Parathyroid adenoma (tissue), 2 donors: ENCODE results near the gene DCAF5.

Experiments
- H2AFZ ChIP-seq: fragments of 300-600 bp; sonication (generic); one replicate; pipeline ENCODE4 v1.7.0; 2017; ENCODE audit warnings: antibody characterized with exemption, mild to moderate bottlenecking
- H3K27ac ChIP-seq: fragments of 300-600 bp; sonication (generic); one replicate; pipeline ENCODE4 v1.7.0; 2017
- H3K27me3 ChIP-seq: fragments of 300-600 bp; sonication (generic); one replicate; pipeline ENCODE4 v1.7.0; 2017; ENCODE audit warnings: low read length; ENCODE audit not compliant: control insufficient read depth, insufficient read depth
- H3K36me3 ChIP-seq: fragments of 300-600 bp; sonication (generic); one replicate; pipeline ENCODE4 v1.7.0; 2017; ENCODE audit warnings: low read length; ENCODE audit not compliant: control insufficient read depth, insufficient read depth
- H3K4me1 ChIP-seq: fragments of 300-600 bp; sonication (generic); one replicate; pipeline ENCODE4 v1.7.0; 2017; ENCODE audit warnings: control low read depth
- H3K4me2 ChIP-seq: fragments of 300-600 bp; sonication (generic); one replicate; pipeline ENCODE4 v1.7.0; 2017; ENCODE audit warnings: low read length
- H3K4me3 ChIP-seq: fragments of 300-600 bp; sonication (generic); one replicate; pipeline ENCODE4 v1.7.0; 2017; ENCODE audit warnings: low read depth, low read length
- H3K79me2 ChIP-seq: fragments of 300-600 bp; sonication (generic); one replicate; pipeline ENCODE4 v1.7.0; 2017; ENCODE audit warnings: control low read depth
- H3K9ac ChIP-seq: fragments of 300-600 bp; sonication (generic); one replicate; pipeline ENCODE4 v1.7.0; 2017; ENCODE audit warnings: mild to moderate bottlenecking
- H3K9me3 ChIP-seq: fragments of 300-600 bp; sonication (generic); one replicate; pipeline ENCODE4 v1.7.0; 2017; ENCODE audit warnings: low read length; ENCODE audit not compliant: control insufficient read depth
- CTCF ChIP-seq: fragments of 300-600 bp; sonication (generic); IDR thresholded peaks from one replicate; pipeline ENCODE4 v1.7.0; 2017; ENCODE audit warnings: antibody characterized with exemption, mild to moderate bottlenecking
- donor health status: primary hyperparathyroidism.

DCAF5 gene

GRCh38 chr14:69017706-69018105 lies 135.2 kb downstream of the DCAF5 start:
- Histone ChIP-seq H3K4me2 (no peak overlapping the region), H3K36me3 (no peaks in the 10 kb centered on the region), H3K27me3 (no peaks in the 10 kb centered on the region), H2AFZ (no peak overlapping the region), H3K27ac (no peak overlapping the region), H3K79me2 (no peaks in the 10 kb centered on the region), H3K9ac (no peak overlapping the region), H3K4me3 (no peak overlapping the region), H3K9me3 (no peaks in the 10 kb centered on the region), H3K4me1 (no peaks in the 10 kb centered on the region)
- TF ChIP-seq CTCF = no peak

- H3K9me3 ChIP-seq = no peaks in the 10 kb centered on the region
- no peaks in the 10 kb centered on the region for H3K27me3 ChIP-seq
- H3K27ac ChIP-seq = no peak overlapping the region
- no peaks in the 10 kb centered on the region for H3K4me1 ChIP-seq
- H3K9ac ChIP-seq = no peak overlapping the region
- H3K36me3 ChIP-seq = no peaks in the 10 kb centered on the region
- H3K4me2 ChIP-seq = no peak overlapping the region
- no peak overlapping the region for H2AFZ ChIP-seq
- no peak overlapping the region for H3K4me3 ChIP-seq
- no peaks in the 10 kb centered on the region for H3K79me2 ChIP-seq
- no peak for TF ChIP-seq CTCF
Observed at GRCh38 chr14:69014829-69015259, 138.1 kb downstream of the DCAF5 start.

- no peak overlapping the region for H3K9ac ChIP-seq
- H3K4me3 ChIP-seq = no peak overlapping the region
- no peak overlapping the region for H3K27ac ChIP-seq
- H3K36me3 ChIP-seq = no peaks in the 10 kb centered on the region
- H3K79me2 ChIP-seq = no peaks in the 10 kb centered on the region
- H3K4me2 ChIP-seq = no peak overlapping the region
- no peak overlapping the region for H2AFZ ChIP-seq
- no peaks in the 10 kb centered on the region for H3K27me3 ChIP-seq
- H3K4me1 ChIP-seq = no peaks in the 10 kb centered on the region
- no peaks in the 10 kb centered on the region for H3K9me3 ChIP-seq
- TF ChIP-seq CTCF = no peak
Observed at GRCh38 chr14:69013943-69014782, 138.8 kb downstream of the DCAF5 start.

GRCh38 chr14:69012256-69012953 lies 140.5 kb downstream of the DCAF5 start:
- Histone ChIP-seq H3K27ac (no peak overlapping the region), H2AFZ (no peak overlapping the region), H3K27me3 (no peaks in the 10 kb centered on the region), H3K9me3 (no peaks in the 10 kb centered on the region), H3K4me1 (no peaks in the 10 kb centered on the region), H3K36me3 (no peaks in the 10 kb centered on the region), H3K9ac (no peak overlapping the region), H3K4me2 (no peak overlapping the region), H3K4me3 (no peak overlapping the region), H3K79me2 (no peaks in the 10 kb centered on the region)
- no peak for TF ChIP-seq CTCF
